GM23338 (cell line): ENCODE results near the gene RICTOR. TPM values are rescaled to one million over a fixed set of nuclear protein-coding genes. Genes with fewer than 3 reads are reported as not detected.

Experiments
- ATAC-seq: fragments of 200-7000 bp; cut with Tn5 transposase; 3 replicates; pipeline ENCODE4 v1.9.1; 2020
- DNase-seq: peaks from one replicate; pipeline ENCODE4 v3.0.0-alpha.2; 2015; ENCODE audit warnings: low spot score
- H2AFZ ChIP-seq: fragments of 200-600 bp; sonication (generic); 2 replicates; pipeline ENCODE4 v1.8.0; 2016; ENCODE audit warnings: antibody characterized with exemption, mild to moderate bottlenecking, moderate library complexity
- H3F3A ChIP-seq: fragments of 200-600 bp; sonication (generic); replicated peaks from 2 replicates; pipeline ENCODE4 v1.8.0; 2017; ENCODE audit warnings: antibody characterized with exemption, mixed run types, low read depth
- H3K27ac ChIP-seq: fragments of 200-600 bp; sonication (generic); 2 replicates; pipeline ENCODE4 v1.6.1; 2016; ENCODE audit warnings: low read depth
- H3K27me3 ChIP-seq: fragments of 200-600 bp; sonication (generic); 2 replicates; pipeline ENCODE4 v1.8.0; 2016; ENCODE audit warnings: mild to moderate bottlenecking, mixed run types, moderate library complexity; ENCODE audit not compliant: insufficient read depth
- H3K36me3 ChIP-seq: fragments of 200-600 bp; sonication (generic); 2 replicates; pipeline ENCODE4 v1.8.0; 2016; ENCODE audit warnings: mild to moderate bottlenecking; ENCODE audit not compliant: insufficient read depth
- H3K4me1 ChIP-seq: fragments of 200-600 bp; sonication (generic); 2 replicates; pipeline ENCODE4 v1.8.0; 2016; ENCODE audit warnings: mild to moderate bottlenecking, moderate library complexity; ENCODE audit not compliant: insufficient read depth
- H3K4me2 ChIP-seq: fragments of 200-600 bp; sonication (generic); 2 replicates; pipeline ENCODE4 v1.7.1; 2017; ENCODE audit warnings: mixed run types
- H3K4me3 ChIP-seq: fragments of 200-600 bp; sonication (generic); 2 replicates; pipeline ENCODE4 v1.6.1; 2016; ENCODE audit warnings: mixed run types
- H3K79me2 ChIP-seq: fragments of 200-600 bp; sonication (generic); replicated peaks from 2 replicates; pipeline ENCODE4 v1.8.0; 2017; ENCODE audit warnings: mild to moderate bottlenecking; ENCODE audit not compliant: insufficient read depth
- H3K9me2 ChIP-seq: fragments of 200-600 bp; sonication (generic); 2 replicates; pipeline ENCODE4 v1.8.0; 2017; ENCODE audit not compliant: insufficient read depth
- H4K20me1 ChIP-seq: fragments of 200-600 bp; sonication (generic); replicated peaks from 2 replicates; pipeline ENCODE4 v1.8.0; 2017; ENCODE audit warnings: mild to moderate bottlenecking; ENCODE audit not compliant: insufficient read depth
- H3K27ac Mint-ChIP-seq: 2 replicates; pipeline ENCODE4 v1.8.0; 2020; ENCODE audit warnings: inconsistent platforms, mild to moderate bottlenecking, moderate library complexity, mixed read lengths
- H3K27me3 Mint-ChIP-seq: 3 replicates; pipeline ENCODE4 v1.8.0; 2022; ENCODE audit warnings: low read depth, mild to moderate bottlenecking, moderate library complexity, mixed read lengths, inconsistent platforms; ENCODE audit not compliant: insufficient read depth, poor library complexity
- H3K36me3 Mint-ChIP-seq: 3 replicates; pipeline ENCODE4 v1.8.0; 2021; ENCODE audit warnings: low read depth, mild to moderate bottlenecking, inconsistent platforms, moderate library complexity, mixed read lengths
- H3K4me1 Mint-ChIP-seq: 3 replicates; pipeline ENCODE4 v1.8.0; 2020; ENCODE audit warnings: mild to moderate bottlenecking, inconsistent platforms, mixed read lengths
- H3K4me3 Mint-ChIP-seq: 3 replicates; pipeline ENCODE4 v1.8.0; 2021; ENCODE audit warnings: moderate library complexity, mild to moderate bottlenecking, inconsistent platforms, mixed read lengths
- H3K9me3 Mint-ChIP-seq: 3 replicates; pipeline ENCODE4 v1.8.0; 2020; ENCODE audit warnings: moderate library complexity, mild to moderate bottlenecking, inconsistent platforms, mixed read lengths
- CREB1 ChIP-seq: fragments of 250-450 bp; sonication (Bioruptor Pico); IDR thresholded peaks from 2 replicates; pipeline ENCODE4 v1.5.0; 2020; ENCODE audit warnings: low read depth, mild to moderate bottlenecking, moderate library complexity
- EZH2 ChIP-seq: fragments of 200-600 bp; sonication (generic); IDR thresholded peaks from one replicate; pipeline ENCODE4 v1.8.0; 2017; ENCODE audit warnings: antibody characterized with exemption, mild to moderate bottlenecking, low read depth; ENCODE audit not compliant: unreplicated experiment
- JUNB ChIP-seq: IDR thresholded peaks from one replicate; pipeline ENCODE4 v1.6.1; 2016; ENCODE audit warnings: antibody characterized with exemption; ENCODE audit not compliant: unreplicated experiment
- NANOG ChIP-seq: IDR thresholded peaks from 2 replicates; pipeline ENCODE4 v1.6.1; 2016; ENCODE audit warnings: antibody characterized with exemption, borderline replicate concordance
- STAT1 ChIP-seq: IDR thresholded peaks from one replicate; pipeline ENCODE4 v1.6.1; 2016; ENCODE audit warnings: antibody characterized with exemption; ENCODE audit not compliant: unreplicated experiment
- ZNF114 ChIP-seq: fragments of 250-450 bp; sonication (Bioruptor Pico); IDR thresholded peaks from 2 replicates; pipeline ENCODE4 v1.5.0; 2020; ENCODE audit warnings: mild to moderate bottlenecking, moderate library complexity
- polyA plus RNA-seq: library from polyadenylated mRNA; unstranded; fragments of >200 nt; fragmentation: Nextera tagmentation; extraction: Ambion mirVana; gene quantifications from 2 replicates; pipeline ENCODE4 v1.2.1, GENCODE V29; 2016
- total RNA-seq: library from RNA; depleted of rRNA; stranded (reverse); fragments of >200 nt; shearing (Covaris generic); gene quantifications from 2 replicates; pipeline ENCODE4 v1.2.3, GENCODE V29; 2014
- TF ChIP-seq, protein P1 (sequence below), 2 experiments: fragments of 200-600 bp in 1 of 2; sonication (generic) in 1 of 2; conservative IDR thresholded peaks; 2 replicates each; pipeline versions ENCODE4 v1.5.1 to v1.6.1; 2016 to 2017; ENCODE audit warnings: antibody characterized with exemption in 2 of 2, low read depth in 2 of 2, mild to moderate bottlenecking in 2 of 2, moderate library complexity in 1 of 2
- TF ChIP-seq, protein P2 (sequence below): IDR thresholded peaks from 2 replicates; pipeline ENCODE4 v1.6.1; 2016; ENCODE audit warnings: antibody characterized with exemption
- TF ChIP-seq, protein P3 (sequence below): fragments of 250-450 bp; sonication (Bioruptor Pico); IDR thresholded peaks from 2 replicates; pipeline ENCODE4 v1.5.0; 2020; ENCODE audit warnings: mild to moderate bottlenecking, moderate library complexity
- TF ChIP-seq, protein P4 (sequence below): IDR thresholded peaks from one replicate; pipeline ENCODE4 v1.6.1; 2018; ENCODE audit warnings: antibody characterized with exemption; ENCODE audit not compliant: unreplicated experiment

The RICTOR gene
- total and polyA plus RNA-seq, 2 experiments from 2014 or later: 9.9 to 27.4 TPM

DNA sequence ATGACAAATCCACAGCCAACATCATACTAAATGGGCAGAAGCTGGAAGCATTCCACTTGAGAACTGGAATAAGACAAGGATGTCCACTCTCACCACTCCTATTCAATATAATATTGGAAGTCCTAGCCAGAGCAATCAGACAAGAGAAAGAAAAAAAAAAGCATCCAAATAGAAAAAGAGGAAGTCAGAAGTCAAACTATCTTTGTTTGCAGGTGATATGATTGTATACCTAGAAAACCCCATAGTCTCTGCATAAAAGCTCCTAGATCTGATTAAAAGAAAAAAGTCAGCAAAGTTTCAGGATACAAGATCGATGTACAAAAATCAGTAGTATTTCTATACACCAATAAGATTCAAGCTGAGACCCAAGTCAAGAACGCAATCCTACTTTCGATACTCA, 162.3 kb downstream of the RICTOR start (continued):
- no peak for TF ChIP-seq EZH2
- TF ChIP-seq ZNF114 (CRISPR knock-in tag): no peak
- TF ChIP-seq, protein P1, sequence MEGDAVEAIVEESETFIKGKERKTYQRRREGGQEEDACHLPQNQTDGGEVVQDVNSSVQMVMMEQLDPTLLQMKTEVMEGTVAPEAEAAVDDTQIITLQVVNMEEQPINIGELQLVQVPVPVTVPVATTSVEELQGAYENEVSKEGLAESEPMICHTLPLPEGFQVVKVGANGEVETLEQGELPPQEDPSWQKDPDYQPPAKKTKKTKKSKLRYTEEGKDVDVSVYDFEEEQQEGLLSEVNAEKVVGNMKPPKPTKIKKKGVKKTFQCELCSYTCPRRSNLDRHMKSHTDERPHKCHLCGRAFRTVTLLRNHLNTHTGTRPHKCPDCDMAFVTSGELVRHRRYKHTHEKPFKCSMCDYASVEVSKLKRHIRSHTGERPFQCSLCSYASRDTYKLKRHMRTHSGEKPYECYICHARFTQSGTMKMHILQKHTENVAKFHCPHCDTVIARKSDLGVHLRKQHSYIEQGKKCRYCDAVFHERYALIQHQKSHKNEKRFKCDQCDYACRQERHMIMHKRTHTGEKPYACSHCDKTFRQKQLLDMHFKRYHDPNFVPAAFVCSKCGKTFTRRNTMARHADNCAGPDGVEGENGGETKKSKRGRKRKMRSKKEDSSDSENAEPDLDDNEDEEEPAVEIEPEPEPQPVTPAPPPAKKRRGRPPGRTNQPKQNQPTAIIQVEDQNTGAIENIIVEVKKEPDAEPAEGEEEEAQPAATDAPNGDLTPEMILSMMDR (conservative IDR thresholded peaks at IDR 0.05; ENCODE audit: low read depth in 2 of 2): no peak
- TF ChIP-seq JUNB: no peak

DNA sequence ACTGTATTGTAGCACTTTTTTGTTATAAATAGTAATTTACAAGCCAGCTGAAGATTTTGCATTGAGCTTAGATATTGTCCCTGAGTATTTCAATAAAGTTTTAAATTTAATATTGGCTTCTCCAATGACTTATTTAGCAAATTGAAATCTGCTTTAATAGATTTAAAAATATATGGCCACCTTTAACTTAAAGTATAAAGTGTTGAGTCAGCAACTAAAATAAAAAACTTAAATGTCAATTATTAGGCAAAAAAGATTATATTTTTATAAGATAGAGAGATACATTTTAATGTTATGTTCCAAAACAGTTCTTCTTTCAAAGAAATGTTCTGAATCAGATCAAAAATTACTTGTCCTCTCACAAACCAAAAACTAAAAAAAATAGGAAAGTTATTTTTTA, 167.7 kb downstream of the RICTOR start:
- Histone ChIP-seq H3K4me1 (no peaks in the 10 kb centered on the region), H3K4me2 (no peak overlapping the region), H3K4me3 (no peak overlapping the region), H3F3A (no peaks in the 10 kb centered on the region), H3K27ac (no peak overlapping the region), H3K27me3 (no peaks in the 10 kb centered on the region), H2AFZ (no peak overlapping the region), H4K20me1 (no peaks in the 10 kb centered on the region), H3K9me2 (peaks cover 7% of the 10 kb centered on the region; the same call in 1 of the 2 replicates), H3K36me3 (no peaks in the 10 kb centered on the region), H3K79me2 (no peaks in the 10 kb centered on the region)
- no peak for DNase-seq
- ATAC-seq: no peak
- no peak overlapping the region for H3K27ac Mint-ChIP-seq
- no peaks in the 10 kb centered on the region for H3K27me3 Mint-ChIP-seq
- H3K4me3 Mint-ChIP-seq: no peak overlapping the region
- no peaks in the 10 kb centered on the region; the same call in 2 of the 3 replicates for H3K4me1 Mint-ChIP-seq
- H3K9me3 Mint-ChIP-seq: peaks cover 30% of the 10 kb centered on the region
- H3K36me3 Mint-ChIP-seq: peaks cover 23% of the 10 kb centered on the region
- TF ChIP-seq, protein P2, sequence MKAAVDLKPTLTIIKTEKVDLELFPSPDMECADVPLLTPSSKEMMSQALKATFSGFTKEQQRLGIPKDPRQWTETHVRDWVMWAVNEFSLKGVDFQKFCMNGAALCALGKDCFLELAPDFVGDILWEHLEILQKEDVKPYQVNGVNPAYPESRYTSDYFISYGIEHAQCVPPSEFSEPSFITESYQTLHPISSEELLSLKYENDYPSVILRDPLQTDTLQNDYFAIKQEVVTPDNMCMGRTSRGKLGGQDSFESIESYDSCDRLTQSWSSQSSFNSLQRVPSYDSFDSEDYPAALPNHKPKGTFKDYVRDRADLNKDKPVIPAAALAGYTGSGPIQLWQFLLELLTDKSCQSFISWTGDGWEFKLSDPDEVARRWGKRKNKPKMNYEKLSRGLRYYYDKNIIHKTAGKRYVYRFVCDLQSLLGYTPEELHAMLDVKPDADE: no peak
- no peak for TF ChIP-seq CREB1 (CRISPR knock-in tag)
- TF ChIP-seq STAT1: no peak
- TF ChIP-seq ZNF114 (CRISPR knock-in tag): no peak
- TF ChIP-seq, protein P3, sequence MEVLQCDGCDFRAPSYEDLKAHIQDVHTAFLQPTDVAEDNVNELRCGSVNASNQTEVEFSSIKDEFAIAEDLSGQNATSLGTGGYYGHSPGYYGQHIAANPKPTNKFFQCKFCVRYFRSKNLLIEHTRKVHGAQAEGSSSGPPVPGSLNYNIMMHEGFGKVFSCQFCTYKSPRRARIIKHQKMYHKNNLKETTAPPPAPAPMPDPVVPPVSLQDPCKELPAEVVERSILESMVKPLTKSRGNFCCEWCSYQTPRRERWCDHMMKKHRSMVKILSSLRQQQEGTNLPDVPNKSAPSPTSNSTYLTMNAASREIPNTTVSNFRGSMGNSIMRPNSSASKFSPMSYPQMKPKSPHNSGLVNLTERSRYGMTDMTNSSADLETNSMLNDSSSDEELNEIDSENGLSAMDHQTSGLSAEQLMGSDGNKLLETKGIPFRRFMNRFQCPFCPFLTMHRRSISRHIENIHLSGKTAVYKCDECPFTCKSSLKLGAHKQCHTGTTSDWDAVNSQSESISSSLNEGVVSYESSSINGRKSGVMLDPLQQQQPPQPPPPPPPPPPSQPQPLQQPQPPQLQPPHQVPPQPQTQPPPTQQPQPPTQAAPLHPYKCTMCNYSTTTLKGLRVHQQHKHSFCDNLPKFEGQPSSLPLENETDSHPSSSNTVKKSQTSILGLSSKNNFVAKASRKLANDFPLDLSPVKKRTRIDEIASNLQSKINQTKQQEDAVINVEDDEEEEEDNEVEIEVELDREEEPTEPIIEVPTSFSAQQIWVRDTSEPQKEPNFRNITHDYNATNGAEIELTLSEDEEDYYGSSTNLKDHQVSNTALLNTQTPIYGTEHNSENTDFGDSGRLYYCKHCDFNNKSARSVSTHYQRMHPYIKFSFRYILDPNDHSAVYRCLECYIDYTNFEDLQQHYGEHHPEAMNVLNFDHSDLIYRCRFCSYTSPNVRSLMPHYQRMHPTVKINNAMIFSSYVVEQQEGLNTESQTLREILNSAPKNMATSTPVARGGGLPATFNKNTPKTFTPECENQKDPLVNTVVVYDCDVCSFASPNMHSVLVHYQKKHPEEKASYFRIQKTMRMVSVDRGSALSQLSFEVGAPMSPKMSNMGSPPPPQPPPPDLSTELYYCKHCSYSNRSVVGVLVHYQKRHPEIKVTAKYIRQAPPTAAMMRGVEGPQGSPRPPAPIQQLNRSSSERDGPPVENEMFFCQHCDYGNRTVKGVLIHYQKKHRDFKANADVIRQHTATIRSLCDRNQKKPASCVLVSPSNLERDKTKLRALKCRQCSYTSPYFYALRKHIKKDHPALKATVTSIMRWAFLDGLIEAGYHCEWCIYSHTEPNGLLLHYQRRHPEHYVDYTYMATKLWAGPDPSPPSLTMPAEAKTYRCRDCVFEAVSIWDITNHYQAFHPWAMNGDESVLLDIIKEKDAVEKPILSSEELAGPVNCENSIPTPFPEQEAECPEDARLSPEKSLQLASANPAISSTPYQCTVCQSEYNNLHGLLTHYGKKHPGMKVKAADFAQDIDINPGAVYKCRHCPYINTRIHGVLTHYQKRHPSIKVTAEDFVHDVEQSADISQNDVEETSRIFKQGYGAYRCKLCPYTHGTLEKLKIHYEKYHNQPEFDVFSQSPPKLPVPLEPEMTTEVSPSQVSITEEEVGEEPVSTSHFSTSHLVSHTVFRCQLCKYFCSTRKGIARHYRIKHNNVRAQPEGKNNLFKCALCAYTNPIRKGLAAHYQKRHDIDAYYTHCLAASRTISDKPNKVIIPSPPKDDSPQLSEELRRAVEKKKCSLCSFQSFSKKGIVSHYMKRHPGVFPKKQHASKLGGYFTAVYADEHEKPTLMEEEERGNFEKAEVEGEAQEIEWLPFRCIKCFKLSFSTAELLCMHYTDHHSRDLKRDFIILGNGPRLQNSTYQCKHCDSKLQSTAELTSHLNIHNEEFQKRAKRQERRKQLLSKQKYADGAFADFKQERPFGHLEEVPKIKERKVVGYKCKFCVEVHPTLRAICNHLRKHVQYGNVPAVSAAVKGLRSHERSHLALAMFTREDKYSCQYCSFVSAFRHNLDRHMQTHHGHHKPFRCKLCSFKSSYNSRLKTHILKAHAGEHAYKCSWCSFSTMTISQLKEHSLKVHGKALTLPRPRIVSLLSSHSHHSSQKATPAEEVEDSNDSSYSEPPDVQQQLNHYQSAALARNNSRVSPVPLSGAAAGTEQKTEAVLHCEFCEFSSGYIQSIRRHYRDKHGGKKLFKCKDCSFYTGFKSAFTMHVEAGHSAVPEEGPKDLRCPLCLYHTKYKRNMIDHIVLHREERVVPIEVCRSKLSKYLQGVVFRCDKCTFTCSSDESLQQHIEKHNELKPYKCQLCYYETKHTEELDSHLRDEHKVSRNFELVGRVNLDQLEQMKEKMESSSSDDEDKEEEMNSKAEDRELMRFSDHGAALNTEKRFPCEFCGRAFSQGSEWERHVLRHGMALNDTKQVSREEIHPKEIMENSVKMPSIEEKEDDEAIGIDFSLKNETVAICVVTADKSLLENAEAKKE (CRISPR knock-in tag): no peak
- TF ChIP-seq NANOG: no peak
- TF ChIP-seq, protein P4, sequence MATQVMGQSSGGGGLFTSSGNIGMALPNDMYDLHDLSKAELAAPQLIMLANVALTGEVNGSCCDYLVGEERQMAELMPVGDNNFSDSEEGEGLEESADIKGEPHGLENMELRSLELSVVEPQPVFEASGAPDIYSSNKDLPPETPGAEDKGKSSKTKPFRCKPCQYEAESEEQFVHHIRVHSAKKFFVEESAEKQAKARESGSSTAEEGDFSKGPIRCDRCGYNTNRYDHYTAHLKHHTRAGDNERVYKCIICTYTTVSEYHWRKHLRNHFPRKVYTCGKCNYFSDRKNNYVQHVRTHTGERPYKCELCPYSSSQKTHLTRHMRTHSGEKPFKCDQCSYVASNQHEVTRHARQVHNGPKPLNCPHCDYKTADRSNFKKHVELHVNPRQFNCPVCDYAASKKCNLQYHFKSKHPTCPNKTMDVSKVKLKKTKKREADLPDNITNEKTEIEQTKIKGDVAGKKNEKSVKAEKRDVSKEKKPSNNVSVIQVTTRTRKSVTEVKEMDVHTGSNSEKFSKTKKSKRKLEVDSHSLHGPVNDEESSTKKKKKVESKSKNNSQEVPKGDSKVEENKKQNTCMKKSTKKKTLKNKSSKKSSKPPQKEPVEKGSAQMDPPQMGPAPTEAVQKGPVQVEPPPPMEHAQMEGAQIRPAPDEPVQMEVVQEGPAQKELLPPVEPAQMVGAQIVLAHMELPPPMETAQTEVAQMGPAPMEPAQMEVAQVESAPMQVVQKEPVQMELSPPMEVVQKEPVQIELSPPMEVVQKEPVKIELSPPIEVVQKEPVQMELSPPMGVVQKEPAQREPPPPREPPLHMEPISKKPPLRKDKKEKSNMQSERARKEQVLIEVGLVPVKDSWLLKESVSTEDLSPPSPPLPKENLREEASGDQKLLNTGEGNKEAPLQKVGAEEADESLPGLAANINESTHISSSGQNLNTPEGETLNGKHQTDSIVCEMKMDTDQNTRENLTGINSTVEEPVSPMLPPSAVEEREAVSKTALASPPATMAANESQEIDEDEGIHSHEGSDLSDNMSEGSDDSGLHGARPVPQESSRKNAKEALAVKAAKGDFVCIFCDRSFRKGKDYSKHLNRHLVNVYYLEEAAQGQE: no peak
- TF ChIP-seq, protein P1 (conservative IDR thresholded peaks at IDR 0.05; ENCODE audit: low read depth in 2 of 2): no peak
